HG02938 (cell line): ENCODE results near the gene ZCCHC24.

Source experiments
- ATAC-seq: cut with Tn5 transposase; IDR thresholded peaks from one replicate; pipeline ENCODE4 v1.9.1; 2021; ENCODE audit warnings: mild to moderate bottlenecking, moderate library complexity; ENCODE audit not compliant: unreplicated experiment

ZCCHC24 gene

DNA sequence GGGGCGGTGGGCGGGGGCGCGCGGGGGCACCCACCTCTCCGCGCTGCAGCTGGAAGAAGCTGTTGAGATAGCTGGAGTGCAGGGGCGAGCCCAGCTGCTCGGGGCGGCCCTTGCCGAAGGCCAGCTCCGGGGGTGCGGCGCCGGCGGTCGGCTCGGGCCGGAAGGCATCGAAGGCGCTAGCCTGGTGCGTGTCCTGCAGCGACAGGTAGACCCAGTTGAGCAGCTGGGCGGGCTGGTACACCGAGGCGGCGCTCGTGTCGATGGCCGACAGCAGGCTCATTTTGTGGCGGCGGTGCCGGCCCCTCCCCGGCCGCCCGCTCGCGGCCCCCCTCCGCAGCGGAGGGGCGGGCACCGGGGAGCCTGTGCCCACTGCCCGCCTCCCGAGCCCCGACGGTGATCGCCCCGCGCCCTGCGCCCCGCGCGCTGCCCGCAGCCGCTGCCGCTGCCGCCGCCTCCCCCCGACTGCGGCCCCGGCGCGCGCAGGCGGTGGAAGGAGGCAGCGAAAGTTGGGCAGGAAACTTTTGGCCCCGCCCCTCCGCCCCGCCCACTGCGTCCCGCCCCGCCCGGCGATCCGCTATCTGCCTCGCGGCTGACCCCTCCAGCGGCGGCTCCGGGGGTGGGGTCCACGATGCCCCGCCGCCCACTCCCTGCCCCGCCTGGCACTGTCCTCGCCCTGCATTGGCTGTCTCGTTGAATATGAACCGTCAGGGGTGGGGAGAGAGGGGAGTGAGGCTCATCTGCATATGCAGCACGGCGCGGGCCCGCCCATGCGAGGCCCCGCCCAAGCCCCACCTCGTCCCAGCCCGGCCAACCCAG, at the start of gene ZCCHC24:
ZCCHC24 (minus strand) TSS at position 464 of the 816 bp plus-strand sequence; CDS start at position 280, 184 bp downstream.
- peak; percentile 92 for ATAC-seq

DNA sequence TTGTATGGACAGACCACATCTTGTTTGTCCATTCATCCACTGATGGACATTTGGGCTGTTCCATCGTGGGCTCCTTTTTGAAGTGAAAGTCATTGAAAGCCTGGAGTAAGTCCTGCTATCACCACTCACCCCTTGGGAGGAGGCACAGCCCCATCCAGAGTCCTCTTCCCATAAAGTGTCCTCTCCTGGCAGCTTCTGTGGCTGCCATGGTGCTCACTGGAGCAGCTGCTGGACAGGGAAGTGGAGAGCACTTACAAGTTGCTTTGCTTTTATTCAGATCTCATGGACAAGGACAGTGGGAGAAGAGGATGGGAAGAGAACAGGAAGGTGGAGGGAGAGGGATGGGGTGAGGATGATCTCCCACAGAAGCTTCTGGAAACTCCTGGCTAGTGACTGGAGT, 48.4 kb upstream of the ZCCHC24 start:
- ATAC-seq: no peak

DNA sequence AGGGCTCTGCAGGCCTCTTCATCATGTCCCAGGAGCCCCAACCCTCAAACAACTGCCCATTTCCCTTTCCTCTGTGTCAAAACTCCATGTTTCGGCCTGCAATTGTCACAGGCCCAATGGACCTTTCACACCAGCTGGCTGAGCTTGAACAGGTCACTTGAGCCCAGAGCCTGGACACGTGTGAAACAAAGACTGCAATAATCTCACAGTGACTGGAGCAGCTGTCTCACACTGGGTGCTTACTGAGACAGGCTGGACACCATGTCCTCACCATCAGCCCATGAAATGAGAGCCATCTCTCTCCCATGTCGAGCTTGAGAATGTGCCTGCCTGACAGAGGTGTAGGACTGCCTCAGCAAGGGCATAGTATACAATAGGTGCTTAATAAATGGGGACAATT, 47.4 kb upstream of the ZCCHC24 start:
- no peak for ATAC-seq

DNA sequence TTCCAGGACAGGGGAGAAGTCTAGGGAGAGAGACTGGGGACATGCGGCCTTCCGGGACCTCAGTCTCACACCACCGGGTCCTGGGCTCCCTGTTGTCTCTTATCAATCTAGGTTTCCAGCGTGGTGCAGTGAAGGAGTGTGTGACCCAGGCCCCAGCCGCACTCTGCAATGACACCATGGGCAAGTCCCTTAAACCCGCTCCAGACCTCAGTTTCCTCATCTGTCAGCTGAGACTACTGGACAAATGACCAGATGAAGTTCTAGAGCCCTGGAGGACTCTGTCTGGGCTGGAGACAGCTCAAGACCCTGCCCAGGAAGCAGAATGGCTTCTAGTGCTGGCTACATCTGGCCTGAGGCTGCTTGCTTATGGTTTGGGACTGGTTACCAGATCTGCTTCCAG, 46.8 kb upstream of the ZCCHC24 start:
- no peak for ATAC-seq

DNA sequence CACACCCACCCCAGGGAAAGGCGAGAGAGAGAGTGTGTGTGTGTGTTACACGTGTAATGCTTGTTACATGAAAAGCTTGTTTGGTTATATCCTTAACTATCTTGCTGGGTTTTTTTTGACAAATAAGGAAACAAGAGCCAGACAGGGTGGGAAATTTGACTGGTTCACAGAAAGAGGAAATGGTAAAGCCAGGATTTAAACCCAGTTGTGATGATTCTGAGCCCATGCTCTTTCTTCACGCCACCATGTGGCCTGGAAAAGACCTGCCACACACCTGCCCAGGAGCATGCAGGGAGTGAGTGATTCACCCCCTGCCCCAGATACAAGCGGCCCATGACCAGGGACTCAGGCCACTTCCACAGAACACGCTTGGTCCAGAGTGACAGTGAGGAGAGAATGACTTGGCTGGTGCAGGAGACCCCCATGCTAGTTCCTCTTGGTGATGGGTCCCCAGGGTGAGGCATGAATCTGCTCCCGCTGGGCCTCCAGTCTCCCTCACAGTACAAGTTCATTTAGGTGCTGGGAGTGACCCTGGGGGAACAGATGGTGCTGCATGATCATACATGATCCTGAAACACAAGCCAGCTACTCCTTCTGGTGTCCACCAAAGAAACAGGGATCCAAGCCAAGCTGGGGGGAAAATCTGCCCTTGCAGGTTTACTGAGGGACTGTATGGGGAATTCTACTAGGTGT, 45.9 kb upstream of the ZCCHC24 start:
- ATAC-seq: no peak

DNA sequence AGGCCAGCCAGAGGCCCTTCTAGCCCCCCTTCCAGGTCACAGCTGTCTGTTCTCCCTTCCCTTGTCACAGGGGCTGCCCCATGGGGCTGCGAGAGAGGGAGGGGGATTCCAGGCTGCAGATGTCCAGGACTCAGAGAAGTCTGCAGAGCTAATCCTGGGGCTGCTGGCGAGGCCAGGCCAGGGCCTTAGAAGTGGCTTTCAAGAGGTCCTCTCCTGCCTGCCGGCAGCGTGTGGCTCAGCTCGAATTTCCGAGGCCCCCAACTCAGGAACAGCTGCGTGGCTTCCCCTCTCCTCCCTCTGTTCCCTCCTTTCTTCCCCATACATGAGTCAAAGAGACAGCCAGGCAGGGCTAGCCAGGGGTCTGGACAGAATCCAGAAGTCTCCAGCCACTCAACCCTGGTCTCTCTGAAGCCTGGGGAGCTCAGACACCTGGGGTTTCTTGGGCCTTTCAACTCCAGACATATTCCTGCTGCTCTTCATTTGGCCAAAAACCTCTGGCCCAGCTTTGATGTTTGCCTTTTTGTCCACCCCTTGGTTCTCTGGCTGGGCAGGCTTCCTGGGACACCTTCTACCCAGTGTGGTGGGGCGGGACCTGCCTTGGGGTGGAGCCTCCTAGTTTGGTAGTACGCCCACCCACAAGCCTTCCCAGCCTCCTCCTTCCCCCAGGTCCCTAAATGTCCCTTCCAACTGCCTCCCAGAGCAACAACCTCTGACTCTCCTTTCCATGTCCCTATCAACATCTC, 45.1 kb upstream of the ZCCHC24 start:
- ATAC-seq: no peak

DNA sequence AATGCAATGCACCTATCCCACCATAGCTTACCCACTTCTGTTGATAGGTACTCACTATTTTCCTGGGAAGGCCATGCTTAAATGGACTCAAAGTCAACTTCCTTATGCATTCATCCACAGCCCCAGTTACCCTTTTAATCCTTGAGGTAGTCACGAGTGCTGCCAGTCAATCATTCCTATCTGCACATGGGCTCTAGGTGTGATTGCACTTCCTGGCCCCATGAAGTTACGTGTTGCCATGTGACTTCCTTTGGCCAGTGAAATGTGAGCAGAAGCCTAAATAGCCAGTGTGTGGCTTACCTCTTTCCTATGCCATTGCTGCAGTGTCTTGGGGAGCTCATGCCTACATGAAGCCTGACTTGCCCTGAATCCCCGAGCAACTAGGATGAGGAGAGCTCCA, 43.4 kb upstream of the ZCCHC24 start:
- ATAC-seq: no peak

DNA sequence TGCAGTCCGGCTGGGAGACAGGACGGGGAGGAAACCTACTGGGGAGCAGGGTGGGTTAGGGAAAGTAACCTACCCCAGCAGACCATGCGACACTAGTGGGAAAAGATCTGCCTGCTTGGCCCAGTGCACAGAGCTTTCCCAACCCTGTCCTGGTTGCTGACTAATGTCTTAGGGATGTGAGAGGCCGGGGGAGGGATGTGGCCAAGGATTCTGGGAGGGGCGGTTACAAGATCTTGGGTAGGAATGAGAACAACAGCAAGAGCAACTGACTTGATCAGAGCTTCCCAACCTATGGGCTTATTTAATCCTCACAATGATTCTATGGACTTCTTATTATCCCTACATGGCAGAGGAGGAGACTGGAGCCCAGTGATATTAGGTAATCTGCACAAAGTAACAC, 42.9 kb upstream of the ZCCHC24 start:
- ATAC-seq: no peak

DNA sequence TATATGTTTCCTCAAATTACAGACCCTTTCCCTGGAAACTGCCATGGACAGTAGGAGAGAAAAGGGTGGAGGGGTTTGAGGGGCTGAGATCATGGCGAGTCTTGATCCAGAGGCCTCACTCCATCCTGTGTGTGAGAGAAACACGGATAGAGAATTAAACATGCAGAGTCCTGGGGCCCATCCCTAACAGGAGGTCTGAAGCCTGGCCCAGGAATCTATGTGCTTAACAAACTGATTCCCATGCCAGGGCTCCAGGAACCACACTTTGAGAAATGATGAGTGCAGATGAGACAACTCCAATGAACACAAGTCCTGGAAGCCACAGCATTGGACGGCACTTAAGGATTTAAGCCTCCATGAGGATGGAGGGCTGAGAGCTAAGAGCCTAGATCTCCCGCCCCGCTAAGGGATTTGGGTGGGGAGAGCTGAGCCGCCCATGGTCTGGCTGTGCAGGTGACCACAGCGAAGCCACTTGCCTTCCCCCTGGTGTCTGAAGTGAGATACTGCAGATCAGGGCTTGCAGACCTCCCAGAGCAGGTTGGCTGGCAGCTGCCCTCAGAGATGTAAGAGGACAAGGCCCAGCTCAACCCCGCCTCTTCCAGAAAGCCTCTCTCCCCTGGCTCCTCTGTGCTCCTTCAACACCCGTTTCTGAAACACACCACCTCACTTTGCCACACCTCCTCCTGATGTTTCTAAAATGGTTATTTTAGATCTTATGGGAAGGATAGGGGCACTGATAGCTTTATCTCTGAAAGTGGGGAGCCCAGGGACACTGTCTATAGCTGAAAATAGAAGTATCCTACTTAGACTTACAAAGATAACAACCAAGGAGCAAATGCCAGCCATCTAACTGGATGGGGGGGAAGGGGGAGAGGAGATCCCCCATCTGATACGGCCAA, 42.1 kb upstream of the ZCCHC24 start:
- ATAC-seq: peak; percentile 80

DNA sequence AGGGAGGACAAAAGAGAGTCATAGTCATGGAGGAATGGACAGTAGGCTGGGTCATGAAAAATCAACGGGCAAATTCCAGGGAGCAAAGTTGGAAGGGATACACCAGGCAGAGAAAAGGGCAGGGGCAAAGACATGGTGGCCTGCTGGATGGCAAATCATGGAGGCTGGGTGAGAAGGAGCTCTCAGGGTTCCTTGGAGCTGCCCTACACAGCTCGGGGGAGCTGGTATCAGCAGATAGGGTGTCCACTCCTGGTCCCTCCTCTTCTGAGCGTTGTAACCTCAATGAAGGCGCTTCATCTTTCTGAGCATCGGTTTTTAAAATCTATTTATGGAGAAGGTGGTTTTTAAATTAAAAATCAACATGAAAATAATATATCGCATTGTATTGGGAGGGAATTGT, 39.1 kb upstream of the ZCCHC24 start:
- ATAC-seq: no peak

DNA sequence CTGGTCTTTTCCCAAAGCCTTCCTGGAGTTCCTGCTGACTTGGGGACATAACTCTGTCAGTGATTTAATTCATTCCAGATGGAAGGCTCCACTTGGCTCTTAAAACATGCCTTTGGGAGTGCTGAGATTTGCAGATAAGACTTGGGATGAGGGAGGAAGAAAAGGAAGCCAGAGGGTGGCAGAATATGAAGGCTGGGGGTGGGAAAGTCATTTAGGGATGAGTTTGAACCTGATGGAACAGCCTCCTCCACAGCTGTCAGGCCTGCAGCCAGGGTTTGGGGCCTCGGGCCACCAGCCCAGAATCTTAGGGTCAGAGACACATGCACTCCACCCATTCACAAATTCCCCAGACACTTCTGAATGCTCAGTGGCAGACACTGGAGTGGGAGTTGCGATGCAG, 38.5 kb upstream of the ZCCHC24 start:
- no peak for ATAC-seq

DNA sequence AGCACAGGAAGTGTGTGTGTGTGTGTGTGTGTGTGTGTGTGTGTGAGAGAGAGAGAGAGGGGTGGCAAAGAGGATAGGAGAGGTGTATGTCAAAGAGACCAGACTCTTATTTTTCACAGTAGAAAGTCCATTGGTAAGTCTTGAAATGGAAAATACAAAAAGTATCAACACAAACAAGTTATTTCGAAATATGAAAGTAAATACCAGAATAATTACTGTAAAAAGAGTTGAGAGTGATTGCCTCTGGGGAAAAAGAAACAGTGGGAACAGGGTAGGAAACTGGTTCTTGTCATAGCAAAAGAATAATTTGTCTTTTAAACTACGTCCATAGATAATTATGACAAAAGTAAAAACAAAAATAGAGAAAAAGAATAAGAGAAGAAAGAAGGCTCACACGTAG, 37.9 kb upstream of the ZCCHC24 start:
- no peak for ATAC-seq

DNA sequence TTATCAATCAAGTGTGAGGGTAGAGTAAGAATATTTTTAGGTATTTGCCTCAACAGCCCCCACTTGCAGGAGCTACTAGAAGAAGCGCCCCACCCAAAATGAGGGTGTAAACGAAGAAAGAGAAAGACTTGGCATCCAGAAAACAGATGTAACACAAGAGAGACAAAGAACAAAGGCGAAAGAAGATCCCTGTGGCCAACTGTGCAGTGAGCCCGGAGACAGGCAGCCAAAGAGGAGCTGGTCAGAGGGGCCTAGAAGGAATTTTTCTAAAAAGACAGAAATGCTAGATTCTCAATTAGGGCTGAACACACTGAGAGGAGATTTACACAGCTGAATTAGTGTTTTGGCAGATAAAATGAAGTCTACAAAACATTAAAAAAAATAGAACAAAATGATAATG, 37.3 kb upstream of the ZCCHC24 start:
- no peak for ATAC-seq

DNA sequence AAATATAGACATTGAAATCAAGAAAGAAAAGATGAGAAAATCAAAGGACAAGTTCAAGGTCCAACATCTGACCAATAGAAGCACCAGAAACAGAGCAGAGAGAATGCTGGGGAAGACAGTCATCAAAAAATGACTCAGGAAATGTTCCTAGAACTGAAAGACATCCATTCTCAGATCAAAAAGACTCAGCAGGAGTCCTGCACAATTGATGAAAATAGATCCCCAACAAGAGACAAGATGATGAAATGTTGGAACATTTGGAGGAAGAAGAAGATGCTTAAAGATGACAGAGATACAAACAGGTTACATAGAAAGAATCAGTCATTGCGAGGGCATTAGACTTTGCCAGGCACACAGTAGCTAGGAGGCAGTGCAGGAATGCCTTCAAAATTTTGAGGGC, 36.9 kb upstream of the ZCCHC24 start:
- no peak for ATAC-seq

DNA sequence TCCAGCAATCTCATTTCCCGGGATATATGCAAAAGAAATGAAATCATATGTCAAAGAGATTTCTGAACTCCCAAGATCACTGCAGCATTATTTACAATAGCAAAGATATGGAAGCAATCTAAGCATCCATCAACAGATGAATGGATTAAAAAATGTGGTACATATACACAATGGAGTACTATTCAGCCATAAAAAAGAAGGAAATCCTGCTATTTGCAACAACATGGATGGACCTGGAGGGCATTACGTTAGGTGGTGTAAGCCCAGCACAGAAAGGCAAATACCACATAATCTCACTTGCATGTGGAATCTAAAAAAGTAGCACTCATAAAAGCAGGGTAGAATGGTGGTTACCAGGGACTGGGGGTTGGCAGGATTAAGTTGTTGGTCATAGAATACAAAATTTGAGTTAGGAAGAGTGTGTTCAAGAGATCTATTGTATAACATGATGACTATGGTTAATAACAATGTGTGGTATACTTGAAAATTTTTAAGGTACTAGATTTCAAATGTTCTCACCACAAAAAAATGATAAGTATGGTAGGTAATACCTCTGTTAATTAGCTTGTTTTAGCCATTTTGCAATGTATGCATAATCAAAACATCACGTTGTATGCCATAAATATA, 34.0 kb upstream of the ZCCHC24 start:
- no peak for ATAC-seq

DNA sequence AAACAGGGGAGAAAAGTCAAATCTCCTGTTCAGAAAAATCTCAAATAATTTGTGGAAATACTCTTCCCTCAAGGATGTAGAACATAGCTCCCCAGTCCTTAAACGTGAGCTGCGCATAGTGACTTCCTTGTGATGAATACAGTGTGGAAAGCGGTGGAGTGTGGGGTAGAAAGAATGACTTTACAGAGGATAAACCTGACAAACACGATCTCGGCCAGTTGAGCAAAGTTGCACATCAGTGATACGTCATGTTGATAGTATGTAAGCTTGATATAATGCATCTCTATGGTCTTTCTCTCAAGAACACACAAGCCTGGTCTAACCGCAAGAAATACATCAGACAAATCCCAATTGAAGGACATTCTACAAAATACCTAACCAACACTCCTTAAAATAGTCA, 32.0 kb upstream of the ZCCHC24 start:
- no peak for ATAC-seq

DNA sequence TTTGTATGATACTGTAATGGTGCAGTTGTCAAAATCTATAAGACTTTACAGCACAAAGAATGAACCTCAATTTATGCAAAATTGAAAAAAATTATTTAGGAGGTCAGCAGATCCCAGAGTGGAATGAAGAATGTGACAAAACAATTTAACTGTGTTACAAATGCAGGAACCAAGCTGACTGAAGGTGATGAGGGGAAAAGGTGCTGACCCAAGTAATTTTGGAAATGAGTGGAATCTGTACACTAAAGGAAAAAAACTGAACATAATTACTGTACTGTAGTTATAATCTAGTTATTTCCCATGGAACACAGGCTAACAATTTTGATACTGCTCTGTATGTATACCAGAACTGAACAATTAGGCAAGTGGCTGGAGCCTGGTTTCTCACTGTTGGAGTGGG, 31.2 kb upstream of the ZCCHC24 start:
- ATAC-seq: no peak

DNA sequence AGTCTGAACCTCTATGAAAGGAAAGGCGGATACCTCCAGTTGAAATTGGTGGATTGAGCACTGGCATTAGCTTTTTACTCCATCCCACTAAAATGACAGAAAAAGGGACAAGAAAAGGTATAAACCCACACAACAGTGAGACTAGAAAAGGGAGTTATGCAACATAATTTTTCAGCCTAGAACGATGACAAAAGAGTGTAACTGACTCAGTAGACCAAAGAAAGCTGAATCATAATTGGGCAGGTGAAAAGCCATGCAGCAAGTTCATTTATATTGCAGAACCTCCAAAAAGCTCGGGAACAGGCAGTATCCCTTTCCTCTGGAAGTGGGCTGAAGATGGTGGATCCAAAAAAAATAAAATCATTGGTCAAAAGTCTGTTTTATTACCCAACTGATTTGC, 30.5 kb upstream of the ZCCHC24 start:
- no peak for ATAC-seq

DNA sequence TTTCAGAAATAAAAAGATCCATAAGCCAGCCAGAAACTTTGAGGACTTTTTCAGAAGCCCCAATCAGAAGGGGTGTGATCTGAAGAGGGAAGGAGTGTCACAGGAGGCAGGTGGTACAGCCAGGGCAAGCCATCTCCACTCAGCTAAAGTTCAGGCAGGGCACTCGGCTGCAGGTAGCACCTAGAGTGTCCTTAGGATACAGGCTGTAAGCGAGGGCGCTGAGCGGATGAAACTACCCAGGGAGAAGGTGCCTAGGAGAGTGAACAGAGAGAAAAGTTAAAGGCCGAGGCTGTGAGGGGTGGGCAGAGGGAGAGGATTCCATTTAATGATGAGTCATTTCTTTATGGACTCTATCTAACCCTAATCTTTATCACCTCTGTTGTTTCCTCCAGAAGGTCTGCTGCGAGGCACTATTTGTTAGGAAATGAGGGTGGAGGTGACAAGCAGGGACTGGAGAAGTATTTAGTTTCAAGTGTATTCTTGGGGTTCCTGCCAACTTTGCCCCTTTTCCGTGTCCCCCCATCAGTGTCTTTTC, 29.8 kb upstream of the ZCCHC24 start:
- no peak for ATAC-seq

DNA sequence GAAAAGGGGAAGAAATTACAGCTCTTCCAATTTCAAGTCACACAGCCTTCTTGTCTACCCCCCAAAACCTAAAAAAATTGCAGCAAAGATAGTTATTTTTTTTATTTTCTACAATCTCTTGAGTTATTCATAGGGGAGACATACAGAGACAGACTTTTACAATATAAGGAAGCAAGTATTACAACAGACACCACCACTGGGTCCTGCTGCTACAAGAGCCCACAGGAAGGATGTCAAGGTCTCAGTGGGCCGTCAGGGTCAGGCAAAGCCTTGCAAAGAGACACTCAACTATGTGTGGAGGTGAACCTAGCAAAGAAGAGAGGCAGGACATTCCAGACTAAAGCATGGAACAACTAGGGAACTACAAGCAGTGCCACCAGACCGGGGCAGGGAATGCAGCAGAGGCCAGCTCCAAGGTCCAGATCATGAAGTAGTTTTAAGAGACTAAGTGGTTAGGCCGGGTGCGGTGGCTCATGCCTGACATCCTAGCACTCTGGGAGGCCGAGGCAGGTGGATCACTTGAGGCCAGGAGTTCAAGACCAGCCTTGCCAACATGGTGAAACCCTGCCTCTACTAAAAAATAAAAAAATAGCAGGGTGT, 28.2 kb upstream of the ZCCHC24 start:
- no peak for ATAC-seq
